ENCODE results near the gene MB.

- TF ChIP-seq CTCF (IDR thresholded peaks at IDR 0.05): no peak
- no peak for TF ChIP-seq POLR2A (IDR thresholded peaks at IDR 0.05)
Observed at GRCh38 chr22:35593891-35594470, 23.1 kb downstream of the MB start.

All from testis (tissue), 2 donors.